HG03175 (cell line): Measurements from ENCODE around the gene CSNK1D.
"Not testable (repeated sequence)": the region's sequence is repeated elsewhere in the genome, so short reads cannot be mapped to it uniquely, and the experiment has no call there.

Experiments used
- ATAC-seq: cut with Tn5 transposase; IDR thresholded peaks from one replicate; pipeline ENCODE4 v1.9.1; 2021; ENCODE audit warnings: mild to moderate bottlenecking, moderate library complexity; ENCODE audit not compliant: unreplicated experiment

The CSNK1D gene

DNA sequence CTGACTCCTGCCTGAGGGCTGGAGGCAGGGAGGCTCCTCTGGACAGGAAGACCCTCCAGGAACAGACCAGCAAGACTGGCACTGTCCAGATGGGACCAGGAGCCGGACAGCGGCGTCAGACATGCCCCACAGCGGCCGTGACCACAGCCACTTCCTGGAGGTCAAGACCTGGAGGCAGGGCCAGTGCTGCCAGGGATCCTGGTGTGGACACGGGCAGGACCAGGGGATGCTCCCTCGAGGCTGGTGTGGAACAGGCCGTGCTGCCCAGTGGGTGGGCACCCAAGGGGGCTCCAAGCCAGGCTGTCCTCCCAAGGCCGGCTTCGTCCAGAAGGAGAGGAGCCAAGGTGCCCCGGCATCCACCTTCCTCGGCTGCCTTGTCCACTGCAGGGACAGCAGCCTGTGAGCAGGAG lies 56.4 kb downstream of the CSNK1D start:
- no peak for ATAC-seq

DNA sequence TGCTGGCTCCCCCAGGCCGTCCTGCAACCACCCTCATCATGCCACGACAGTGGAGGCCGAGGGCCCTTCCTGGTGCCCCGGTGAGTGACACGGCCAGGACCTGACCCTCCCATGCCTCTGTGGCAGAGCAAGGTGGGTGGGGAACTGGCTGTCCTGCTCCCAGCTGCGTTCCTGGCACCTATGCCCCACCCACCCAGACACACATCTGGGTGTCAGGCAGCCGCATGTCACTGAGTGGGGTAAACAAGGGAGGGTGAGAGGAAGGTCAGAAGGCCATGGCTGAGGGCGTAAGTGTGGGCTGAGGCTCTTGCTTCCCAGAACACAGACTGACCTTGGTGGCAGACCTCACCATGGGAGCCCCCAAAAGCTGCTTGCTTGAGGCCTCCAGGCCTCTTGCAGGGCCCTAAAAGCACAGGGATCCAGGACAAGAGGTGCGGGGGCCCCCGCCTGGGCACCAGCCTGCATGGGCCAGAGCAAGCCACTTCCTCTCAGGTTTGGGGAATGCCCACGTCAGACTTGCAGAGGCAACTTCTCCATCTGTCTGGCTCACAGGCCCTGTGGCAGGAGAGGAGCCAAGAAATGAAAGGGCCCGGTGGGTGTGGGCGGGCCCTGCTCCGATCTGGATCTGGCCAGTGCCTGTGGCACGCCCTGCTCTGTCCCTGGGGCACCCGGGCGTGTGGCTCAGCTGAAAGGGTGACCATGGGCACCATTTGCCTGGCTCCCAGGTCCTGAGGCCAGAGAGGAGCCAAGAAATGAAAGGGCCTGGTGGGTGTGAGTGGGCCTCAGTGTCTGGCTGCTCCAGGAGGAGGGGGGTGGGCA lies 57.0 kb downstream of the CSNK1D start:
- no peak for ATAC-seq

DNA sequence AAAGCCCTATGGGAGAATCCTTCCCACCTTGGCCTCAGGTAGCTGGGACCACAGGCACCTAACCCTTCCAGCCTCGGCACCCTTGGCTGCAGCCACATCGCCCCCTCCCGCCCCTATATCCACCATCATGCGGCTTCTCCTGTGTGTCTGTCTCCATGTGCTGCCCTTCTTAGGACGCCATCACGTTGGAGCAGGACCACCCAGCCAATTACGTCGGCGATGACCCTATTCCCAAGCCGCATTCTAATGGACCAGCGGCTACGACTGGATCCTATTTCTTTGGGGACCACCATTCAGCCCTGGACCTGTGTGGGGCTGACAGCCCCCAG lies 57.6 kb downstream of the CSNK1D start:
- ATAC-seq = no peak

DNA sequence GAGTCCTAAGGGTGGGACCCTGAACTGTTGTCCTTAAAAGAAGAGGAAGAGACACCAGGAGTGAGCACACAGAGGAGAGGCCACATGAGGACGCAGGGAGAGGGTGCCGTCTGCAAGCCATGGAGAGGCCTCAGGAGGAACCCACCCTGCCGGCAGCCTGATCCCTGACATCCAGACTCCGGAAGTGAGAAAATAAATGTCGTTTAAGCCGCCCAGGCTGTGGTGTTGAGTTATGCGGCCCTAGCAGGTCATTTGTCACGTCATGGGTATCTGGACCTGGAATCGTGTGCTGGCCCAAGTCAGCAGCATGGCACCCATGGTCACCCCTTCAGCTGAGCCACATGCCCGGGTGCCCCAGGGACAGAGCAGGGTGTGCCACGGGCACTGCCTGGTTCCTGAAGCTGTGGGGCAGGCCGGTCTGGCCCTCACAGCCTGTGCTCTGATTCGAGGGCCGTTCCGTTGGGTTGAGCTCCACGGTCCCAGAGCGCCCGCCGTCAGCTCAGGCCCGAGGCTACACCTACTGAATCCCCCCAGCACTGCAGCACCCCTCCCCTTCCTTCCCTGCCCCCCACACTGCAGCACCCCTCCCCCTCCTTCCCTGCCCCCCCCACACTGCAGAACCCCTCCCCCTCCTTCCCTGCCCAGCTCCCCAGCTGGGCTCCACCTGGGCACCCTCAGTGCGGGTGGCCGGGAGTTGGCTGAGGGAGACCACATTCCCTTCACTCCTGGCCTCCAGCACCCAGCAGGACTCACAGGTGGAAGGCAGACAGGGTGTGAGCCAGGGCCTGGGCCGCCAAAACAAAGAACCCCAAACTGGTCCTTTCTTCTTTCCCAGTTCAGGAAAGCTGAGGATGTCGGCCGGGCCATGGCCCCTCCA lies 58.2 kb downstream of the CSNK1D start:
- ATAC-seq = no peak

DNA sequence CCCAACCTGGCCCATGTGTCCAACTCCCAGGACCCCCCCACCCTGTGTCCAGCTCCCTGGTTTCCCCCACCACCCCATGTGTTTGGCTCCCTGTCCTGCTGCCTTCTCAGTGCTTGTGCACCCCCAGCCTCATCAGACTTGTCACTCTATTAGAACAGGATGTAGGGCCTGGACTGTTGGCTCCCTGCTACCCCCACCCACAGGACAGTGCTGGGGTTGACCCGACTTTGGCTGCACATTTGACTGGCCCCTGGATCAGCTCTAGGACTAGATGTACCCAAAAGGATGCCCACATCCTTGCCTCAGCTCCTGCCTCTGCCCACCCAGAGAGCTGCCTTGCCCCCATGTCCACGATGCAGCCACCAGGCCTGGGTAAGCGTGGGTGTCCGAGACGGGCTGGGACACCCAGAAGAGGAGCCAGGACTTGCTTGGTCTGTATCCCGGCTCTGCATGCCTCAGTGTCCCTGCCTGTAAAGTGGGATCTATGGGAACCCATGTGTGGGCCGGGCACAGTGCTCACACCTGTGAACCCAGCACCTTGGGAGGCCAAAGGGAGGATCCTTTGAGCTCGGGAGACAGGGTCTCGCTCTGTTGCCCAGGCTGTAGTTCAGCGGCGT lies 59.4 kb downstream of the CSNK1D start:
- ATAC-seq = no peak

DNA sequence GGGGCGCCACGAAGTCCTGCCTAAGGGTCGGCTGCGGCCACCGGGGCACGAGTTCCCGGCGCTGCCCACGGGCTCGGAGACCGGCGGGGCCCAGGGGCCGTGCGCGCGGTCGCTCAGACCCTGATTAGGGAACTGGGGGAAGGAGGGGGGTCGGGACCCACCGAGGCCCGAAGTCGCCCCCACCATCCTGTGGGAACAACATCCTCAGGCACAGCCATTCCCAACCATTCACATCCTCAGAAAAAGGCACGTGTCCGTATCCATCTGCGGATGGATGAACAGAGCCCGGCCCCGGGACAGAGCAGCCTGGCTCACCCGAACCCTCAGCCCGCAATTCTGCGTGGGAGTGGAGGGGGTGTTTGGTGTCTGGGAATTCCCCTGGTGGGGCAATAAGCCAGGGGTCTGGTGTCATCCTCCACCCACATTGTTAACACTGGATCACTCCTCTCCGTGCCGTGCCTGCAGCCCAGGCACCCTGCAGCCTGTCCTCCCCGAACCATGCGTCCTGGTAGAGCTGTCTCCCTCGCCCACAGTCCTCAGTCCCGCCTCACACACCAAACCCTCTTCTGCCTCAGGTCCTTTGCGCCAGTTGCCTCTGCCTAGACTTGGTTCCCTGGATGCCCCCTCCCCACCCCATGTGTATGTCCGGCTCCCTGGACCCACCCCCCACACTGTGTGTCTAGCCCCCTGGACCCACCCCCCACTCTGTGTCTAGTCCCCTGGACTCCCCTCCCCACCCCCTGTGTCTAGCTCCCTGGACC lies 60.1 kb downstream of the CSNK1D start:
- ATAC-seq = peak; percentile 10

DNA sequence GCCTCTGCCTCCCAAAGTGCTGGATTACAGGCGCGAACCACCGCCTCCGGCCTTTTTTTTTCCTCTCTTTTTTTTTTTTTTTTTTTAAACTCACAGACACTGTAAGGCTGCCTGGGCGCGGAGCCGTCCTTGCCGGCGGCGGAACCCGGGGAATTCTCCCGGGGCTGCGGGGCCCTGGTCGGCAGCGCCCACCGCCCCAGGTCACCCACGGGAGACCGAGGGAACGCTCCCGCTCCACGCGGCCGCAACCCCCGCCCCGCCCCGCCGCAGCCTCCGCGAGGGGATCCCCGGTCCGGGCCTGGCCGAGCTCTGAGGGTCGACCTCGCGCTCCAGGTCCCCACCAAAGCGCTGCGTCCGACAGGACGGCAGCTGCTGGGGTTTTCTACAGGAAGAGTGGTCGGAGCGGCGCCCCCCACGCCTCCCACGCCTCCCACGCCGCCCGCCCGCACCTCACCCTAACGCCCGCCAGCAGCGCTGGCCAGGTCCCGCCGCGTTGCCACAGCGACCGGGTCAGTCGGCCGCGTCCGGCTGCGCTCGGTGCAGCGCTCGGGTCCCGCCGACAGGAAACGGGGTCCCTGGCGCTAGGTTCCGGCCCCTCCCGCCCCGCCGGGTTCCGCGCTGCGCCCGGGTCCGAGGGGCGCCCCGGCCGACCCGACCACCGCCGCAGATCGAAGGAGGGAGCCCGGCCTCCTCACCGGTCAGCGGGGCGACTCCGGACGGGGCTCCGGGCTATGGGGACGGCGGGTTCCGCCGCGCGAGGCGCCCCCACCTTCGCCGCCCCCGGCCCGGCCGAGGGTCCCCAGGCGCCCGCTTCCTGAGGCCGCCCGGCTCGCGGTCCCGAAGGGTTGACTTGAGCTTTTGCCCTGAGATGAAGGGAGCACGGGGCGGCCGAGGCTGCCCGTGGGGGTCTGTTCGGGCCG lies 60.9 kb downstream of the CSNK1D start, which contains the start of gene CCDC57:
Gene CCDC57, minus strand, starts transcription at position 512 of the 920 bp plus-strand sequence. CDS start 10,898 bp downstream, outside the sequence.
- ATAC-seq = peak; percentile 68

DNA sequence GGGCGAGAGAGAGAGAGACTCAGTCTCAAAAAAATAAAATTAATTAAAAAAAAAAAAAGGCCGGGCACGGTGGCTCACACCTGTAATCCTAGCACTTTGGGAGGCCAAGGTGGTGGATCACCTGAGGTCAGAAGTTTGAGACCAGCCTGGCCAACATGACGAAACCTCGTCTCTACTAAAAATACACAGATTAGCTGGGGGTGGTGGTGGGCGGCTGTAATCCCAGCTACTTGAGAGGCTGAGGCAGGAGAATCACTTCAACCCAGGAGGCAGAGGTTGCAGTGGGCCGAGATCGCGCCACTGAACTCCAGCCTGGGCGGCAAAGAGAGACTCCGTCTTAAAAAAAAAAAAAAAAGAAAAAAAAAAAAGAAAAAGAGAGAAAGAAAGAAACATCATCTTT lies 62.8 kb downstream of the CSNK1D start:
- ATAC-seq = not testable (repeated sequence)

DNA sequence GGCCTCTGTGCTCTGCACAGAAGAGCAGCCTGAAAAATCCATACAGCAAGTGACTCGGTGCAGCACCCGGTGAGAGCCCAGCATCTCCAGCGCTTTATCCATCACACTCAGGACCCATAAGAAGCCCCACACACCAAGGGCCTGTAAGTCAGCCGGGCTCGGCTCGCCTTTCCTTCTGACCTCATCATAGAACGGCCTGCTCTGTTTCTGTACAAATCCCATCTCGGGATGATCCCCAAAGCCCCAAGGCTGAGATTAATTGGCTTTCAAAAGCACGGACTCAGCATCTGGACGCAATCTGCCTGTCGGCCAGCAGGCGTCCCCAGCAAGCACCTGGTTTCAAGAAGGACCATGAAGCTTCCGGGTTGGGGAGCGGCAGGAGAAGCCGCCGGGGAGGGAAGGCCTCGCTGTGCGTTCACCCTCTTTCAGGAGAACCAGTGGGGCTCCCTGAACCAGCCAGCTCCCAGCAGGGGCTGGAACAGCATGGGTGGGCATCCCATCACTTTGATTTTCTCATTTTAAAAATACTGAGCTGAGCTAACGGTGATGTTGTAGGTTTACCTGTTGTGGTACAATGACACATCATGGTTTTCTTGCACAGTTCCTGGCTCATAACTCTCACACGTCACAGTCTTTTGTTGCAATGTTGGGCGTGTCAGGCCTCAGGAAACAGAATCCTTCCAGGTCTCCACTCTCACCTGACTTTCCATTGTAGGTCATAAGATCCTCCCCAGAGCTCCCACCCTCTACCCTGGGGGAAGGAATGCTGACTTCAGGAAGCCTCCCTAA lies 67.6 kb downstream of the CSNK1D start:
- ATAC-seq = peak; percentile 62

DNA sequence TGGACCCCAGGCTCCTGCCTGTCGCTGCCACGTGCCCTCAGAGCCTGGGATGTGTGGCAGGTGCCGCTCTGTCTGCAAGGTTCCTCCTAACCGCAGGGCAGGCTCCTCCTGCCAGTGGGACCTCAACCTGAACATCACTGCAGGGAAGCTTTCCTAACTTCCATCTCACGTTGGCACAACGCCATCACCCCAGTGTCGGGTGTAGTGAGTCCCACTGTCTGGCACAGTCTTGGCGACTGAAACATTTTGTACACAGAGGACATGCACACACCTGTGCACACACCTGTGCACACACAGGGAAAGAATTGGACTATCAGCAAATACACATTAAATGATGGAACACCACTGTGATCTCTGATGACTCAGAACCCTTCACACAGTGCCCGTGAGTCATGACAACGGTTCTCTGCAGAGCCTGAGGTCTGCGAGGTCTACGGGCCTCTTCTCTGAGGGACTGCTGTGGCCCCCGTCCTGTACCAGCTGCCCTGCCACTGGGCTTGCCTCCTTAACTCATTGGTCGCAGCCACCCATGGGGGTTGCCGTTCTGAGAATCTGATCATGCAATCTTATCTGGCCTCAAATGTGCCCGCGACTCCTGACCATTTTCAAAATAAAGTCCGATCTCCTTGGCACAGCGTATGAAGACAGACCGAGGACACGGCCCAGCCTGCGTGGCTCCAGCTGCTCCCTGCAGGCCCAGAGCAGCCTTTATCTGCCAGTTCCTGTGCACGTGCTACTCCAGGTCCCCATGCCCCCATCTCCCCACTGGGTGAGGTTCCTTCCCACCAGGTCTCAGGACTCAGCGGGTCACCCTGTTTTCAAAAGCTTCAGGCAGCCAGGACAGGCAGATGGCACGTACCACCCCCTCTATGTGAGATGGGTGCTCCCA lies 68.4 kb downstream of the CSNK1D start:
- no peak for ATAC-seq

DNA sequence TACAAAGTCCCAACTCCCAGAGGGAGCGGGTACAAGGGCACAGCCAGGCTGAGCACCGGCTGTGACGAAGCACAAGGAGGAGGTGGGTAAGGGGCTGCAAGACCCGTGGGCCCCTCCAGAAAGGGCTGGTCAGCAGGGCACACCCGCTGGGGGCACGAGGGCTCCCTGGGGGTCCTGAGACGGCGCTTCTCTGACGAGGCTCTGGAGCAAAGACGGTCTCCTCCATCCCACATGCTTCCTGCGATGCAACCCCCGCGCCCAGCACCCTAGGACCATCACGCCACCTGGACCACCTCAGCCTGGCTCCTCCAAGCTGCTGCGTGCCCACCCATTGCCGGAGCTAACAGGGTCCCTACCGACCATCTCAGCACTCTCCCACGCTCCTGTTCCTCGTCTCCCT lies 69.6 kb downstream of the CSNK1D start:
- ATAC-seq = no peak

DNA sequence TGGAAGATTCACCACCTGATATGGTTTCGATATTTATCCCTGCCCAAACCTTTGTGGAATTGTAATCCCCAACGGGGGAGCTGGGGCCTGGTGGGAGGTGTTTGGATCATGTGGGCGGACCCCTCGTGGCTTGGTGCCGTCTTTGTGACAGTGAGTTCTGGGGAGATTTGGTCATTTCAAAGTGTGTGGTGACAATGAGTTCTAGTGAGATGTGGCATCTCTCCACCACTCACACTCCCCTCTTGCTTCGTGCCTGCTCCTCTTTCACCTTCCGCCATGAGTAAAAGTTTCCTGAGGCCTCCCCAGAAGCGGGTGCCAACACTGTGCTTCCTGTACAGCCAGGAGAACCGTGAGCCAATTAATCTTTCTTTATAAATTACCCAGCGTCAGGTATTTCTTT lies 70.5 kb downstream of the CSNK1D start:
- no peak for ATAC-seq

DNA sequence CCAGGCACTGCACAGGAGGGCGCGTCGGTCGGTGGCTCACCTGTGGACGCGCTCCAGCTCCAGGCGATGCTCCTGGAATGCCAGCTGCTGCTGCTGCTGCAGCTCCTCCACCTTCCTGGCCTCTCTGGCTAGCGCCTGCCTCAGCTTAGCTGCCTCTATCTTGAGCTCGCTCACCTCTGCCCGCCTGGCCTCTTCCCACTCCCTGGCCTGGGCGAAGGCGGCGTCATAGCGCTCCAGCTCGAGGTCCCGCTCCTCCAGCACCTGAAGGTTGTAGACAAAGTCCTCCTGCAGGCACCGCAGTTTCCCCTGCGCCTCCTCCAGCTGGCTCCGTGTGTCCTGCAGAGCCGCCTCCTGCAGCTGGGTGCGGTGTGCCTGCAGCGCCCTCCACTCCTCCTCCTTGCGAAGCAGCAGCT lies 72.0 kb downstream of the CSNK1D start:
- no peak for ATAC-seq

DNA sequence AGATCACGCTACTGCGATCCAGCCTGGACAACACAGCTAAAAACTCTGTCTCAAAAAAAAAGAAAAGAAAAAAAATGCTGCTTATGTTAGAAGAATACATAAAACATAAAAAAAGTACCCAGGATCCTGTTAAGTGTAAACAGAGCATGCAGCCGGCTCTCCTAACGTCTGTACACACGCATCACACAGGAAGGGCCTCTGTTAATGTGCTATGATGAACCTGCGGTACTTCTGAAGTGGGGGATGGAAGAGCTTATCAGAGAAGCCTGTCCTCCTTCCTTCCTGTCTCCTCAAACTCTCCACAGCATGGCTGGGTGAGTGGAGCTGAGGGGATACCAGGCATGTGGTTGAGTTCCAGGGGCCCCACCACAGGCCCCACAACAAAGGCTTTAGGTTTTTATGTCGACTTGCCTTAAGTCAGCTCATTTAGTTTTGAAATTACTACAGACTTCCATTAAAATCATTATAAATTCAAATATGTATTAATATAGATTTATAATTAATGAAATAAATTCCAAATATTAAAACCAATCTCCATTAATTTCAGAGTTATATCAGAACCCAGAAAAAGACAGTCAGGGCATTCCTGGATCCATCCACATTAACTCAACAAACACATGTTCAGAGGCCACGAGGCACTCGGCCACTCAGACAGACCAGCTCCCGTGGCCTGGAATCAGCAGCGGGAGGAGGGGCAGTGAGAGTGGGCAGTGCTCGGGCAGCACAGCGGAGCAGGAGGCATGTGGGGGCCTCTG lies 72.6 kb downstream of the CSNK1D start:
- no peak for ATAC-seq

DNA sequence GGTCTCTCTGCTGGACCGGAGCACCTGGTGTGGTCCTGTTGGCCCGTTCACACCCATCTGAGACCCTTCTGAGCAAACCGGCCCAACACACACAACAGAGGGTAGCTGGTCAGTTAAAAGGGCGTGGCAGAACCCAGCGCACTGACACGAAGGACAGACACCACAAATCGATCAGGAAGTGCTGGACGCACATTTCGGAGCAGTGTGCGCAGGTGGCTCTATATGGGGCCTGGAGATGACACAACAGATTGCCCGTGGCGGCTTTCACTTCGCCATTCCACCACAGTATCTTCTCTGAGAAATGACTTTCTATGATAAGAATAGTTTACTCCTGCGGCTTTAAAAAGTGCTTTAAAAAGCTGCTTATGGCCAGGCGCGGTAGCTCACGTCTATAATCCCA lies 73.4 kb downstream of the CSNK1D start:
- no peak for ATAC-seq

DNA sequence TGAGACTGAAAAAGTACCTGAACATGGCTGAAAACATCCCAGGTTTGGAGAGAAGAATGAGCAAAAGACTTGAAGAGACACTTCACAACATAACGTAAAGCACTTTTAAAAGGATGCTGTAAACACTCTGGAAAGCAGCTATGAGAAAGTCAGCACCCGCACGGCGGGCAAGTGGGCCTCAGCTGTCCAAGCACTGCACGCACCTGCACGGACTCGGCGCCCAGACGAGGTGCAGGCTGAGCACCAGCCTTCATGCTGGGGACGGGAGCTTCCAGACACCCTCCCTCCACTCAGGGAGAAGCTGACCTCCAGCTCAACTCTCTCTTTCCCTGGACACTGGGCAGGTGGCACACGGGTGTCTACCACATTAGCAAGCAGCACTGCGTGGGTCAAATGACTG lies 74.0 kb downstream of the CSNK1D start:
- no peak for ATAC-seq

DNA sequence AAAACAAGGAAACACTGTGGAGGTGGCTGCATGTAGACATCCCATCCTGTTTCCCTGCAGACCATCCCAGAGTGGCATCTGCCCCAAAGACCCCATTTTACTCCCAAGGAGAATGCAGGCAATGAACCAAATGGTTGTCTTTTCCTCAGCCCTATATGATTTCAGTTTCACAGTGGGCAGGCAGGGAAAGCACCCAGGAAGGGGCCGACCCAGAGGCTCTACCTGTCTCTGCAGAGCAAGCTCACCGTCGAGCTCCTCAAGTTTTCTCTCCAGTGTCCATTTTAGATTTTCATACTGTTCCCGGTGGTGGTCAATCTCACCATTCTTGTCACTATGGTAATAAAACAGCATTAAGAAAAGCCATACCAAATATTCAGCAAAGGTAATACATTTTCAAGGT lies 75.4 kb downstream of the CSNK1D start:
- ATAC-seq = no peak
